ENCODE data around the gene PPP1R12B.

DNA sequence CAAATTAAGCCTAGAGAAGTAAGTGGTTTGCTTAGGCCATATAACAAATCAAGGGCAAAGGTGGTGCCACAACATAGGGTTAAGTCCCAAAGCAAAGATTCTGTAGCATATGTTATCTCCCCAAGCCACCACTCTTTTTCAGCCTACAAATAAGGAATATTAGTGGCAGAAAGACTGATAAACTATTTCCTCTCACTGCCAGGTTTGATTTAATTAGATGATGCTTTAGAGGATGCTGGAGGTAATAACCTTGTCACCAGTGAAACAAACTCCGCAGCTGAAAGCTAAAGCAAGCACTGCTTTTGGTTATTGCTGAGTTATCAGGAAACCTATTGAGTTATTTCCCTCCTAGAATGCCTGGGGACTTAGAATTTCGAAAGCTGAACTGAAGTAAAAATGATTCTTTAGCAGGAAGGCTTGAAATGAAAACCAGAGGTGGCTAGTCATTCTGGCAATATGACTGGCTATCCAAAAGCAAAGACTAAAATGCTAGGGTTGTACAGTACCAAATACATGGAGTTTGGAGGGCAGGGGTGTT, 216.5 kb downstream of the PPP1R12B start:
- TF ChIP-seq, protein P1, sequence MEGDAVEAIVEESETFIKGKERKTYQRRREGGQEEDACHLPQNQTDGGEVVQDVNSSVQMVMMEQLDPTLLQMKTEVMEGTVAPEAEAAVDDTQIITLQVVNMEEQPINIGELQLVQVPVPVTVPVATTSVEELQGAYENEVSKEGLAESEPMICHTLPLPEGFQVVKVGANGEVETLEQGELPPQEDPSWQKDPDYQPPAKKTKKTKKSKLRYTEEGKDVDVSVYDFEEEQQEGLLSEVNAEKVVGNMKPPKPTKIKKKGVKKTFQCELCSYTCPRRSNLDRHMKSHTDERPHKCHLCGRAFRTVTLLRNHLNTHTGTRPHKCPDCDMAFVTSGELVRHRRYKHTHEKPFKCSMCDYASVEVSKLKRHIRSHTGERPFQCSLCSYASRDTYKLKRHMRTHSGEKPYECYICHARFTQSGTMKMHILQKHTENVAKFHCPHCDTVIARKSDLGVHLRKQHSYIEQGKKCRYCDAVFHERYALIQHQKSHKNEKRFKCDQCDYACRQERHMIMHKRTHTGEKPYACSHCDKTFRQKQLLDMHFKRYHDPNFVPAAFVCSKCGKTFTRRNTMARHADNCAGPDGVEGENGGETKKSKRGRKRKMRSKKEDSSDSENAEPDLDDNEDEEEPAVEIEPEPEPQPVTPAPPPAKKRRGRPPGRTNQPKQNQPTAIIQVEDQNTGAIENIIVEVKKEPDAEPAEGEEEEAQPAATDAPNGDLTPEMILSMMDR (IDR thresholded peaks at IDR 0.05), result no peak
- TF ChIP-seq POLR2A (IDR thresholded peaks at IDR 0.05), result no peak
